CD1c-positive myeloid dendritic cell (primary cell): ENCODE measurements around the gene CLEC18C.
"Not testable (repeated sequence)": the region's sequence is repeated elsewhere in the genome, so short reads cannot be mapped to it uniquely, and the experiment has no call there.

ENCODE experiments used
- DNase-seq: peaks from one replicate; pipeline ENCODE4 v3.0.0-alpha.2; 2016; ENCODE audit errors: extremely low spot score

CLEC18C gene

GRCh38 chr16:70159355-70160348 lies 13.9 kb upstream of the CLEC18C start:
- no peak for DNase-seq

GRCh38 chr16:70160388-70160787 lies 13.2 kb upstream of the CLEC18C start:
- DNase-seq: no peak

- no peak for DNase-seq
These were observed 12.8 kb upstream of the CLEC18C start for GRCh38 chr16:70160821-70161220.

GRCh38 chr16:70161350-70161749 lies 12.2 kb upstream of the CLEC18C start:
- DNase-seq: no peak

DNA sequence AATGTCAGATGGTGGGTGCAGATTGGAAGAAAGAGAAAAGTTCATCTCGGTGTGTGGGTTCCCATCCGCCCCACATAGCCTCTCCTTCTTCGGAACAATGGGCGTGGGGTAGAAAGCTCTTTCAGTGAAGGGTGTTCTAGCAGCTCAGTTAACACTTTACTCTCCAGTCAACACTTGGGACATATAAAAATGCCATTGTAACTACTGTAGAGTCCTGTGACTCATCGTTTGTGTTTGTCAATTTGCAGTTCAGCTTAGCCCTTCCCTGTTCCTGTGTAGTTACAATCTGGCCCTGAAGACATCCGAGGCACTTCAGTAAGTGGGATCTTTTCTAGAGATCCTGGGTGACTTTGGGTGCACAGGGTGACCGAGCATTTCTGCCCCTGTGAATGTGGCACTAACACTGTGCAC lies 11.5 kb upstream of the CLEC18C start:
- no peak for DNase-seq

GRCh38 chr16:70163596-70163995 lies 10.0 kb upstream of the CLEC18C start:
- no peak for DNase-seq

DNA sequence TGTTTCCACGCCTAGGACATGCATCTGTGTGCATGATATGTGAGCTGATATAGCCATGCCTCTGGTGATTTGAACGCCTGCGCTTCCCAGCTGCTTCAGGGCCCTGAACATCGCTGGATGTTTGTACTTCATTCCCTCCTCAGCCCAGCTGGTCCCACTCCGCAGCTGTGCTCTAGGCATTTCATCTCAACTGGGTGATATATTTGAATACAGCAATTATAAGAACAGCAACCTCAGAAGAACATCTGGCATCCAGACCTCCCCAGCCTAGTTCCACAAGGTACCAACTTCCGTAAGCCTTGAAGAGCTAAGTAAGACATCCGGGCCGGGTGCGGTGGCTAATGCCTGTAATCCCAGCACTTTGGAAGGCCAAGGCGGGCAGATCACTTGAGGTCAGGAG lies 6.9 kb upstream of the CLEC18C start:
- not testable (repeated sequence) for DNase-seq

DNA sequence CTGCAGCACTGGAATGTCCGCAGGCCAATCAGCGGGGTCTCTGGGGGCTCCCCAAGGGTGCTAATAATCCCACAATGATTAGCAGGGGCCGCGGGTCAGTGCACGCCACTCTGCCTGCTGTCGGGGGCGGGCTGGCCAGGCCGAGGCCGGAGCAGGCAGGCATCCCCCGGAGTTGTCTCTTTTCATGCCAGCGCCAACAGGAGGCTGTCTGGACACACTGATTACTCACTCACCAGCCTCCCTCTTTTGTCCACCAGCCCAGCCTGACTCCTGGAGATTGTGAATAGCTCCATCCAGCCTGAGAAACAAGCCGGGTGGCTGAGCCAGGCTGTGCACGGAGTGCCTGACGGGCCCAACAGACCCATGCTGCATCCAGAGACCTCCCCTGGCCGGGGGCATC lies 329 bp downstream of the CLEC18C start:
- DNase-seq: not testable (repeated sequence)

- not testable (repeated sequence) for DNase-seq
These were observed 873 bp downstream of the CLEC18C start for GRCh38 chr16:70174387-70174932.

DNA sequence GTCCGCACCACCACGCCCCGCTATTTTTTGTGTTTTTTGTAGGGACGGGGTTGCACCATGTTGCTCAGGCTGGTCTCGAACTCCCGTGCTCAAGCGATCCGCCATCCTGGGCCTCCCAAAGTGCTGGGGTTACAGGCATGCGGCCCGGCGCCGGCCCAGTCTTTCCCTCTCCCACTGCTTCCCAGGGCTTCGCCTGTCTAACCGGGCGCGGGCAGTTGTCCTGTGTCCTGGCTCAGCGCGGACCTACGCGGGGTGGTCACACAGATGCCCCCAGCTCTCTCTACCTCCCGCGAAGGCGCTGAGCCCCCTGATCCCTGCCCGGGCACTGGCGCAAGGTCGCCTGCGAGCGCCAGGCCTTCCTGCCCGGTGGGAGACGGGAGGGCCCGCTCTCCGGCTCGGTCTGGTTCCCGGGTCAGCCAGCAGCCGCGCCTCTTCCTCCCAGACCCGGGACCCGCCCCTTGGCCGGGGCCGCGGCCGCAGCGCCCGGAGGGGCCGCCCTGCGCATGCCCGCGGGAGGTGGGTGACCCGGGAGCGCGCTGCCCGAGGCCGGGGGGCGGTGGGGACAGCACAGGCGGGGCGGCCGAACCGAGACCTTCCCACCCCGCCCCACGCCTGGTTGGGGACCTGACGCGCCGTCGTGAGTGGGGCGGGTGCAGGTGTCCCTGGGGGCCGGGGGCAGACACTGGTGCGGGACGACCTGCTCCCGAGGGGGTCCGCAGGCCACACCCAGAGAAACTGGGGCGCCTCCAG lies 14.4 kb downstream of the CLEC18C start:
- not testable (repeated sequence) for DNase-seq

- not testable (repeated sequence) for DNase-seq
These were observed 15.0 kb downstream of the CLEC18C start for GRCh38 chr16:70188608-70188915.

- DNase-seq: not testable (repeated sequence)
These were observed 17.0 kb downstream of the CLEC18C start for GRCh38 chr16:70190574-70190973.

DNA sequence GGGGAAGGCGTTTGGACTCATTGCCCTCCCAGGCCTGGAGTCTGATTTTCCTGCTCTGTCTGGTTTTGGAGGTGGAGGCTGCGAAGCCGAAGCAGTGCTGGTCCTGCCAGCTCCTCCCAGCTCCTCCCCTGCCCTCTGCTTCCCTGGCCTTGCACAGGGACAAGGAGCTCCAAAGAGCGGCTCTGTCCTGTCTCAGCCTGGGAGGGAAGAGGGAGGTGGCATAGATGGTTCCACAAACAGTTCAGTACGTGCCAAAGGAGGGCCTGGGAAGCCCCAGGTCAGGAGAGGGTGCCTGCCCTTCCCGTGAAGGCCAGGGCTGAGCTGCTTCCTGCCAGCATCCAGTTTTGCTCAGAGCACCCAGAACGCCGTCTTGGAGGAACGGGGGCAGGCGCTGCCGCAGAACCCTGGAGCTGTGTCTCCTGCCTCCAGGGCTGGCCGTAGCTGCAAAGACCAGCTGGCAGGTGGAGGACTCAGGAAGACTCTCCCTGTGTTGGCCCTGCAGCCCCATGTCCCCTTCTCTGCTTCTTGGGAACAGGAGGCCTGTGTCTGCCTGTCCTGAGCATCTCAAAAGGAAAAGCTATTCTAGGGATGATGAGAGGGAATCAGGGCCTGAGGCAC lies 23.2 kb downstream of the CLEC18C start:
- not testable (repeated sequence) for DNase-seq

- not testable (repeated sequence) for DNase-seq
These were observed 24.0 kb downstream of the CLEC18C start for GRCh38 chr16:70197611-70198010.

DNA sequence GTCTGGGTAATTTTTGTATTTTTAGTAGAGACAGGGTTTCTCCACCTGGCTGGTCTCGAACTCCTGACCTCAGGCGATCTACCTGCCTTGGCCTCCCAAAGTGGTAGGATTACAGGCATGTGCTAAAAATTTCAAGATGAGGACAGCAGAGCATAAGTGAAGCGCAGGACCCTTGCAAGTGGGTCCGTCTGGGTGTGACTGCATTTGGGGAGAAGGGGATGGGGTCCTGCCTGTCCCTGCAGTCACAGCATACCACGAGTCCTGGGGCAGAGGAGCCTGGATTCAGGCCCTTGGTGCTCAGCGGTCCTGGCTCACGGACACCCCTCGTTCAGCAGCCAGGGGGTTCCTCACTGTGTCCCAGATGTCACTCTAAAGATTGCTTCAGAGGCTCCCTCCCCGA lies 24.6 kb downstream of the CLEC18C start:
- DNase-seq: not testable (repeated sequence)

- not testable (repeated sequence) for DNase-seq
These were observed 25.1 kb downstream of the CLEC18C start for GRCh38 chr16:70198666-70199065.

- DNase-seq: not testable (repeated sequence)
These were observed 25.6 kb downstream of the CLEC18C start for GRCh38 chr16:70199170-70199569.

DNA sequence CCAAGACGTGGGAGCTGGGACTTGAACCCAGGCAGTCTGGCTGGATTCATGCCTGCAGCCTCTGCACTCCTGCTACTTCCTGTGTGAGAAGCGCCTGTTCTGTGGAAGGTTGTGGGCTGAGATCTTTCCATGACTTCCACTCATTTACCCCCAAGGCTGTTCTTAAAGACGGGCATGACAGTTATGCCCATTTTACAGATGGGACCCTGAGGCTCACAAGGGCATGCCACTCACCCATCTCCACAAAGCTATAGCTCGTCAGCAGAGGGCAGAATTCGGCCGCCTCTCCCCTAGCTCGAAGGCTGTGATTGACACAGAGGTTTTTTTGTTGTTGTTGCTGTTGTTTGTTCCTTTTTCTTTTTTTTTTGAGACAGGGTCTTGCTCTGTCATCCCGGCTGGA lies 26.5 kb downstream of the CLEC18C start:
- not testable (repeated sequence) for DNase-seq

DNA sequence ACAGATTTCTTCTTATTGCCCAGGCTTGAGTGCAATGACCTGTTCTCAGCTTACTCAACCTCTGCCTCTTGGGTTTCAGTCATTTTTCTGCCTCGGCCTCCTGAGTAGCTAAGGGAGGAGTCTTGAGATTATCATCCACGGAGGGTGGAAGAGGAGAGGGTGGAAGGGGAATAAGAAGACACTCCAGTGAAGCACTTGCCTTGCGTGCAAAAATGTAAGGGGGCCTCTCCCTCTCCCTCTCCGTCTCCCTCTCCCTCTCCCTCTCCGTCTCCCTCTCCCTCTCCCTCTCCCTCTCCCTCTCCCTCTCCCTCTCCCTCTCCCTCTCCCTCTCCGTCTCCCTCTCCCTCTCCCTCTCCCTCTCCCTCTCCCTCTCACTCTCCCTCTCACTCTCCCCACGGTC lies 29.9 kb downstream of the CLEC18C start:
- not testable (repeated sequence) for DNase-seq

DNA sequence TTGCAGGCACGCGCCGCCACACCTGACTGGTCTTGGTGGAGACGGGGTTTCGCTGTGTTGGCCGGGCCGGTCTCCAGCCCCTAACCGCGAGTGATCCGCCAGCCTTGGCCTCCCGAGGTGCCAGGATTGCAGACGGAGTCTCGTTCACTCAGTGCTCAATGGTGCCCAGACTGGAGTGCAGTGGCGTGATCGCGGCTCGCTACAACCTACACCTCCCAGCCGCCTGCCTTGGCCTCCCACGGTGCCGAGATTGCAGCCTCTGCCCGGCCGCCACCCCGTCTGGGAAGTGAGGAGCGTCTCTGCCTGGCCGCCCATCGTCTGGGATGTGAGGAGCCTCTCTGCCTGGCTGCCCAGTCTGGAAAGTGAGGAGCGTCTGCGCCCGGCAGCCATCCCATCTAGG lies 30.4 kb downstream of the CLEC18C start:
- not testable (repeated sequence) for DNase-seq

- not testable (repeated sequence) for DNase-seq
These were observed 31.2 kb downstream of the CLEC18C start for GRCh38 chr16:70204668-70205405.
